ENCODE results near the gene ZNF668.

DNA sequence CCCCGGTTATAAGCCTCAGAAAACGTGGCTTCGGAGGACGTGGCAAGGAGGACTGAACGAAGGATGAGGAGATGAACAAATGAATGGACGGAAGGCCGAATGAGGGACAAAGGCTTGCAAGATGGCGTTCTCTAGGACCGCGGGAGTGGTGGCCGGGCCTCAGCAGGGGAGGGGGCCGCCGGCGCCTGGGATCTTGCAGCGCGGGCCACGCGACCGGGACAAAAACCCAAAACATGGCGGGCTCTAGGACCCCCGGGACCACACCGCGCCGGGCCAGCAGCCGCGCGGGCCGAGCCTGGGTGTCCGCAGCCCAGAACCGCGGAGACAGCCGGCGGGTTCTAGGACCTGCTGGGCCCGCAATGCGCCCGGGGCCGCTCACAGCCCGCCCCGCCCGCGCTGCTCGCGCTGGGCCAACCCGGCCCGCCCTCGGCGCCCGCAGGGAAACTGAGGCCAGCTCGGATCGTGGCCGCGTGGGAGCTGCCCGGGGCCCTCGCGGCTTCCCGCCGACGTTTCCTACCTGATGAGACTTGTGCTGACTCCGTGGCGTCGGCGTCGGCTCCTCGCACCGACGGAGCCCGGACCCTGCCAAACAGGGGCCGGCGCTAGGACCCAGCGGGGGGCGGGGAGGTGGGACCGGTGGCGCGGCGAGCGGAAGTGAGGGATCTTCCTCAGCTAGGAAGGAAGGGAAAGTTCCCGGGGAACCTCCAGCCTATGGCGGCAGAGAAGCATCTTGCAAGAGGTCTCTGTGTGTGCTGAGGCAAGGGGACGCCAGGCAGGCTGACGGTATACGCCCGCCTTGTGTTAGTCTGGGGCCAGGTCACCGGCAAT is 684 bp downstream of the ZNF668 start:
- no peak for TF ChIP-seq EZH2 (IDR thresholded peaks at IDR 0.05)
- TF ChIP-seq POLR2AphosphoS5 (IDR thresholded peaks at IDR 0.05; ENCODE audit: borderline replicate concordance, low read depth, low read length), result no peak; the same call in 1 of the 2 replicates
- no peak for TF ChIP-seq FOXP2 (optimal IDR thresholded peaks at IDR 0.05; ENCODE audit: control extremely low read depth, extremely low read length, insufficient read depth)
